Measurements from ENCODE around the gene DPF3. TPM values are rescaled to one million over a fixed set of nuclear protein-coding genes. Genes with fewer than 3 reads are reported as not detected.

DPF3 gene
- total and polyA plus RNA-seq, 2 donors (not counting 1 experiment from before 2014, with no cell fraction given), result 7.6 to 13.7 TPM

GRCh38 chr14:72882463-72882862, 11.4 kb downstream of the DPF3 start:
- H3K9ac ChIP-seq (ENCODE audit: insufficient read depth, low read length), result no peak overlapping the region
- DNase-seq (ENCODE audit: low read depth in 2 of 2), result no peak
- H3K9me3 ChIP-seq (ENCODE audit: control insufficient read depth, insufficient read depth, low read depth, low read length), result no peaks in the 10 kb centered on the region
- H3K27me3 ChIP-seq (ENCODE audit: control insufficient read depth, insufficient read depth, low read length), result no peaks in the 10 kb centered on the region
- H3K4me2 ChIP-seq (ENCODE audit: extremely low read depth, insufficient read depth, low read length), result no peak overlapping the region
- no peaks in the 10 kb centered on the region for H3K4me1 ChIP-seq (ENCODE audit: control insufficient read depth, extremely low read depth, insufficient read depth, low read length)
- H2AFZ ChIP-seq (ENCODE audit: low read length), result no peak overlapping the region
- H4K20me1 ChIP-seq (ENCODE audit: control insufficient read depth, extremely low read depth, insufficient read depth, low read length), result no peaks in the 10 kb centered on the region
- TF ChIP-seq EZH2 (IDR thresholded peaks at IDR 0.05; ENCODE audit: low read length, missing control alignments), result no peak
- TF ChIP-seq CTCF (conservative IDR thresholded peaks at IDR 0.05 in 1 of 2, IDR thresholded peaks at IDR 0.05 in 1 of 2; ENCODE audit: low read depth in 1 of 2, low read length in 2 of 2), result no peak
- H3K79me2 ChIP-seq (ENCODE audit: control insufficient read depth, insufficient read depth, low read length), result peaks cover 65% of the 10 kb centered on the region
- peaks cover 1% of the 10 kb centered on the region for H3K36me3 ChIP-seq (ENCODE audit: control insufficient read depth, insufficient read depth, low read length)
- H3K27ac ChIP-seq (ENCODE audit: insufficient read depth, low read length), result no peak overlapping the region
- H3K4me3 ChIP-seq (replicated peaks in 1 of 4; ENCODE audit: control extremely low read depth in 1 of 4, insufficient read depth in 1 of 4, low read depth in 3 of 4, low read length in 4 of 4), result no peak overlapping the region

GRCh38 chr14:72882047-72882446, 11.9 kb downstream of the DPF3 start:
- peaks cover 60% of the 10 kb centered on the region for H3K79me2 ChIP-seq (ENCODE audit: control insufficient read depth, insufficient read depth, low read length)

GRCh38 chr14:72881543-72881942, 12.4 kb downstream of the DPF3 start:
- no peak overlapping the region for H3K27ac ChIP-seq (ENCODE audit: insufficient read depth, low read length)
- no peaks in the 10 kb centered on the region for H4K20me1 ChIP-seq (ENCODE audit: control insufficient read depth, extremely low read depth, insufficient read depth, low read length)
- no peak for DNase-seq (ENCODE audit: low read depth in 2 of 2)
- no peak overlapping the region for H3K9ac ChIP-seq (ENCODE audit: insufficient read depth, low read length)
- H2AFZ ChIP-seq (ENCODE audit: low read length), result no peak overlapping the region
- H3K27me3 ChIP-seq (ENCODE audit: control insufficient read depth, insufficient read depth, low read length), result no peaks in the 10 kb centered on the region
- H3K4me3 ChIP-seq (replicated peaks in 1 of 4; ENCODE audit: control extremely low read depth in 1 of 4, insufficient read depth in 1 of 4, low read depth in 3 of 4, low read length in 4 of 4), result no peak overlapping the region
- no peaks in the 10 kb centered on the region for H3K4me1 ChIP-seq (ENCODE audit: control insufficient read depth, extremely low read depth, insufficient read depth, low read length)
- no peak overlapping the region for H3K4me2 ChIP-seq (ENCODE audit: extremely low read depth, insufficient read depth, low read length)
- H3K36me3 ChIP-seq (ENCODE audit: control insufficient read depth, insufficient read depth, low read length), result peaks cover 1% of the 10 kb centered on the region
- H3K79me2 ChIP-seq (ENCODE audit: control insufficient read depth, insufficient read depth, low read length), result peaks cover 60% of the 10 kb centered on the region
- TF ChIP-seq EZH2 (IDR thresholded peaks at IDR 0.05; ENCODE audit: low read length, missing control alignments) (no peak), CTCF (conservative IDR thresholded peaks at IDR 0.05 in 1 of 2, IDR thresholded peaks at IDR 0.05 in 1 of 2; ENCODE audit: low read depth in 1 of 2, low read length in 2 of 2) (no peak)
- no peaks in the 10 kb centered on the region for H3K9me3 ChIP-seq (ENCODE audit: control insufficient read depth, insufficient read depth, low read depth, low read length)

More at GRCh38 chr14:72882047-72882446, 11.9 kb downstream of the DPF3 start:
- Histone ChIP-seq H3K36me3 (ENCODE audit: control insufficient read depth, insufficient read depth, low read length) (peaks cover 1% of the 10 kb centered on the region), H2AFZ (ENCODE audit: low read length) (no peak overlapping the region), H3K4me3 (replicated peaks in 1 of 4; ENCODE audit: control extremely low read depth in 1 of 4, insufficient read depth in 1 of 4, low read depth in 3 of 4, low read length in 4 of 4) (no peak overlapping the region), H4K20me1 (ENCODE audit: control insufficient read depth, extremely low read depth, insufficient read depth, low read length) (no peaks in the 10 kb centered on the region), H3K27ac (ENCODE audit: insufficient read depth, low read length) (no peak overlapping the region), H3K4me2 (ENCODE audit: extremely low read depth, insufficient read depth, low read length) (no peak overlapping the region), H3K27me3 (ENCODE audit: control insufficient read depth, insufficient read depth, low read length) (no peaks in the 10 kb centered on the region), H3K9me3 (ENCODE audit: control insufficient read depth, insufficient read depth, low read depth, low read length) (no peaks in the 10 kb centered on the region), H3K9ac (ENCODE audit: insufficient read depth, low read length) (no peak overlapping the region), H3K4me1 (ENCODE audit: control insufficient read depth, extremely low read depth, insufficient read depth, low read length) (no peaks in the 10 kb centered on the region)
- DNase-seq (ENCODE audit: low read depth in 2 of 2), result no peak
- TF ChIP-seq EZH2 (IDR thresholded peaks at IDR 0.05; ENCODE audit: low read length, missing control alignments) (no peak), CTCF (conservative IDR thresholded peaks at IDR 0.05 in 1 of 2, IDR thresholded peaks at IDR 0.05 in 1 of 2; ENCODE audit: low read depth in 1 of 2, low read length in 2 of 2) (no peak)

Data from fibroblast of lung (primary cell).